Skeletal muscle tissue (tissue), 4 donors: ENCODE measurements around the gene IGSF21. TPM values are rescaled to one million over a fixed set of nuclear protein-coding genes. Genes with fewer than 3 reads are reported as not detected.

Experiments
- H3K27ac ChIP-seq: one replicate; pipeline ENCODE4 v1.7.0; 2013; ENCODE audit warnings: mild to moderate bottlenecking, low read depth, low read length, inconsistent platforms
- H3K27me3 ChIP-seq, 3 donors: one replicate each; pipeline ENCODE4 v1.7.0; 2013; ENCODE audit warnings: low read length in 3 of 3; ENCODE audit not compliant: control insufficient read depth in 3 of 3, insufficient read depth in 3 of 3
- H3K36me3 ChIP-seq, 3 donors: one replicate each; pipeline ENCODE4 v1.7.0; 2013; ENCODE audit warnings: low read length in 3 of 3; ENCODE audit not compliant: control insufficient read depth in 3 of 3, insufficient read depth in 3 of 3
- H3K4me1 ChIP-seq, 3 donors: one replicate each; pipeline ENCODE4 v1.7.0; 2013; ENCODE audit warnings: low read length in 3 of 3, mild to moderate bottlenecking in 3 of 3; ENCODE audit not compliant: control insufficient read depth in 3 of 3, insufficient read depth in 3 of 3
- H3K4me3 ChIP-seq, 3 donors: one replicate each; pipeline ENCODE4 v1.7.0; 2013; ENCODE audit warnings: low read length in 3 of 3
- H3K9ac ChIP-seq, 3 donors: one replicate each; pipeline ENCODE4 v1.7.0; 2013; ENCODE audit warnings: low read length in 3 of 3, mild to moderate bottlenecking in 3 of 3, moderate library complexity in 2 of 3, low read depth in 1 of 3
- H3K9me3 ChIP-seq, 3 donors: one replicate each; pipeline ENCODE4 v1.7.0; 2013; ENCODE audit warnings: low read length in 3 of 3; ENCODE audit not compliant: control insufficient read depth in 3 of 3
- total RNA-seq: library from RNA; depleted of rRNA; stranded (reverse); fragments of >200 nt; gene quantifications from one replicate; pipeline ENCODE4 v1.2.3, GENCODE V29; 2014
- donor health status: Osteomylitis.

The IGSF21 gene
- total RNA-seq, 1 donor from 2014 or later: not detected

DNA sequence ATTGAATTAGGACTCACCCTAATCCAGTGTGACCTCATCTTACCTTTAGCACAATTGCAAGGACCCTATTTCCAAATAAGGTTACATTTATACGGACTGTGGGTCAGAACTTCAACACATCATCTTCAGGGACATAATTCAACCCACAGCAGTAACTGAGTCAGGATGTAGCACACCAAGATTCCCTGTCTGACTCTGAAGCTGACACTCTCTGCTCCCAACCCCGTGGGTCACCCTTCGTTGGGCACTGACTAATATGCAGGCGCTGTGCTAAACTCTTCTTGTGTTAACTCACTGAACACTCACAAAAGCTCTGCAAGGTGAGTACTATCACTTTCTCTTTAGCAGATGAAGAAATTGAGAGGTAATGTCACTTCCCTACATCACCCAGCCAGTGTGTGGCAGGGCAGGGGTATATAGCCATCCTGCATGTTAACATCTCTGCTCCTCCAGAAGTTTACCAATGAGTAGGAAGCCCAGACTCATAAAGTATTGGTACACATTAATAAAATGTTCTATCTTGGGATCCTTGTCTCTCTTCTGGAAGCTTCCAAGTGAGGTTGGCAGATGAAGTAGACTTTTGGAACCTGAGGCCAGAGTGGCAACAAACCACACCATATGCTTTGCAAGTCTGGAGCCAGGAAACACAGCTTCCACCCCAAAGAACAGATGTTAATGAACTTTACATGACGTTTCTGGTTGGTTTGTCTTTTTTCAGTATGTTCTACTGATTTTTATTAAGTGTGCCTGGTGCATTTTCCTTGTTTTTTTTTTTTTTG, 233.9 kb downstream of the IGSF21 start:
- Histone ChIP-seq H3K9ac (no peak overlapping the region), H3K27me3 (peaks cover 28 to 35% (median 33%) of the 10 kb centered on the region in 3 donors), H3K27ac (no peak overlapping the region), H3K4me3 (no peak overlapping the region), H3K9me3 (no peaks in the 10 kb centered on the region), H3K36me3 (no peaks in the 10 kb centered on the region), H3K4me1 (no peaks in the 10 kb centered on the region)

GRCh38 chr1:18342744-18343143, 235.1 kb downstream of the IGSF21 start:
- H3K36me3 ChIP-seq: no peaks in the 10 kb centered on the region
- no peaks in the 10 kb centered on the region for H3K9me3 ChIP-seq
- H3K27me3 ChIP-seq: peaks cover 26 to 33% (median 27%) of the 10 kb centered on the region in 3 donors
- H3K4me1 ChIP-seq: no peaks in the 10 kb centered on the region
- no peak overlapping the region for H3K4me3 ChIP-seq
- H3K9ac ChIP-seq: no peak overlapping the region
- H3K27ac ChIP-seq: no peak overlapping the region

GRCh38 chr1:18343581-18343980, 236.0 kb downstream of the IGSF21 start:
- H3K27me3 ChIP-seq: peaks cover 26 to 31% (median 27%) of the 10 kb centered on the region in 3 donors
- no peaks in the 10 kb centered on the region for H3K9me3 ChIP-seq
- no peaks in the 10 kb centered on the region for H3K36me3 ChIP-seq
- H3K4me3 ChIP-seq: no peak overlapping the region
- H3K27ac ChIP-seq: no peak overlapping the region
- no peaks in the 10 kb centered on the region for H3K4me1 ChIP-seq
- H3K9ac ChIP-seq: no peak overlapping the region

GRCh38 chr1:18344755-18345154, 237.2 kb downstream of the IGSF21 start:
- H3K4me1 ChIP-seq: no peaks in the 10 kb centered on the region
- H3K4me3 ChIP-seq: no peak overlapping the region
- H3K9me3 ChIP-seq: no peaks in the 10 kb centered on the region
- no peak overlapping the region for H3K9ac ChIP-seq
- H3K36me3 ChIP-seq: no peaks in the 10 kb centered on the region
- H3K27ac ChIP-seq: no peak overlapping the region
- peaks cover 30 to 32% (median 31%) of the 10 kb centered on the region in 3 donors for H3K27me3 ChIP-seq

GRCh38 chr1:18347559-18347958, 240.0 kb downstream of the IGSF21 start:
- Histone ChIP-seq H3K36me3 (no peaks in the 10 kb centered on the region), H3K27ac (no peak overlapping the region), H3K9me3 (no peaks in the 10 kb centered on the region), H3K9ac (no peak overlapping the region), H3K4me1 (no peaks in the 10 kb centered on the region), H3K4me3 (no peak overlapping the region), H3K27me3 (peaks cover 28 to 43% (median 42%) of the 10 kb centered on the region in 3 donors)

DNA sequence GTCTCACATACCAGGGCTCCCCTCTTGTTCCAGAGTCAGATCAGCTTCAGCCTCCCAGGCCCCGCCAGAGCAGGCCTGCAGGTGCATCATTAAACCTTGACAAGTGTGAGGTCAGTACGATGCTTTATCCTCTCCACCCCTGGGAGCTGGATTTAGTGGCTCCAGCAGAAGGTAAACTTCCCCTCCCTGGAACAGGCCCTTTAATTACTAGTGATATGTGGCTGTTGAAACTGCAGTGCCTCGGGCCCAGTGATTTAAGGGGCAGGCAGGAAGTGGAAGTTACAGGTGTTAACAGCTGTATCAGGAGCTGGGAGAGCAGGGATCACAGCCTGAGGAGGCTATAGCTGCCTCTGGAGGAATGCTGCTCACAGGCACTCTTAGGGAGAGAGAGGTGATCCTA, 240.8 kb downstream of the IGSF21 start:
- Histone ChIP-seq H3K9ac (no peak overlapping the region), H3K4me1 (no peaks in the 10 kb centered on the region), H3K36me3 (no peaks in the 10 kb centered on the region), H3K9me3 (no peaks in the 10 kb centered on the region), H3K27me3 (peaks cover 27 to 50% (median 49%) of the 10 kb centered on the region in 3 donors), H3K27ac (no peak overlapping the region), H3K4me3 (no peak overlapping the region)

DNA sequence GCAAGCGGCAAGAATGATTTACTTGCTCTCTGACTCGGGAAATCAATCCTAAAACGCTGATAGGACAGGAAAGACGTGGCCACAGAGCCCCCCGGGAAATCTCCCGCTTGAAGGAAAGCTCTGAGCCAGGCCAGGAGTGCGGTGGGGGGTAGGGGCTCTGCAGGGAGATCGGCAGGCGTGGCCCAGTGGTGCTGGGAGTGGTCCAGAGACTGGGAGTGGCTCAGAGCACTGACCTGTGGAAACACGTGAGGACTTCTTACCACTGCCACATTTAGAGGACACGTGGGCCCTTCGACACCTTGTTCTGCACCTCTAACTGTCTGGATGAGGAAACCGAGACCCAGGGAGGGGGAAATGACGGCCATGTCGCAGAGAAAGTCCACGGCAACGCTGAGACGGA, 243.1 kb downstream of the IGSF21 start:
- no peaks in the 10 kb centered on the region for H3K9me3 ChIP-seq
- no peak overlapping the region for H3K4me3 ChIP-seq
- no peak overlapping the region for H3K27ac ChIP-seq
- no peaks in the 10 kb centered on the region for H3K36me3 ChIP-seq
- H3K27me3 ChIP-seq: peaks cover 17 to 59% (median 57%) of the 10 kb centered on the region in 3 donors
- H3K9ac ChIP-seq: no peak overlapping the region
- H3K4me1 ChIP-seq: no peaks in the 10 kb centered on the region

- Histone ChIP-seq H3K27me3 (peaks cover 10 to 58% (median 55%) of the 10 kb centered on the region in 3 donors), H3K9ac (no peak overlapping the region), H3K4me3 (no peak overlapping the region), H3K9me3 (no peaks in the 10 kb centered on the region), H3K4me1 (no peaks in the 10 kb centered on the region), H3K27ac (no peak overlapping the region), H3K36me3 (no peaks in the 10 kb centered on the region)
Observed at GRCh38 chr1:18351735-18352134, 244.1 kb downstream of the IGSF21 start.

GRCh38 chr1:18352636-18353265, 245.2 kb downstream of the IGSF21 start:
- Histone ChIP-seq H3K9me3 (no peaks in the 10 kb centered on the region), H3K4me1 (no peaks in the 10 kb centered on the region), H3K27ac (no peak overlapping the region), H3K9ac (no peak overlapping the region), H3K27me3 (peaks cover 11 to 58% (median 57%) of the 10 kb centered on the region in 3 donors), H3K36me3 (no peaks in the 10 kb centered on the region), H3K4me3 (no peak overlapping the region)

GRCh38 chr1:18353528-18353927, 245.9 kb downstream of the IGSF21 start:
- H3K27me3 ChIP-seq: peaks cover 11 to 56% (median 52%) of the 10 kb centered on the region in 3 donors

More at GRCh38 chr1:18353528-18353927, 245.9 kb downstream of the IGSF21 start:
- H3K9ac ChIP-seq: no peak overlapping the region
- H3K4me3 ChIP-seq: no peak overlapping the region
- H3K4me1 ChIP-seq: no peaks in the 10 kb centered on the region
- H3K36me3 ChIP-seq: no peaks in the 10 kb centered on the region
- H3K9me3 ChIP-seq: no peaks in the 10 kb centered on the region
- H3K27ac ChIP-seq: no peak overlapping the region
